ENCODE measurements around the gene KIFC3.

DNA sequence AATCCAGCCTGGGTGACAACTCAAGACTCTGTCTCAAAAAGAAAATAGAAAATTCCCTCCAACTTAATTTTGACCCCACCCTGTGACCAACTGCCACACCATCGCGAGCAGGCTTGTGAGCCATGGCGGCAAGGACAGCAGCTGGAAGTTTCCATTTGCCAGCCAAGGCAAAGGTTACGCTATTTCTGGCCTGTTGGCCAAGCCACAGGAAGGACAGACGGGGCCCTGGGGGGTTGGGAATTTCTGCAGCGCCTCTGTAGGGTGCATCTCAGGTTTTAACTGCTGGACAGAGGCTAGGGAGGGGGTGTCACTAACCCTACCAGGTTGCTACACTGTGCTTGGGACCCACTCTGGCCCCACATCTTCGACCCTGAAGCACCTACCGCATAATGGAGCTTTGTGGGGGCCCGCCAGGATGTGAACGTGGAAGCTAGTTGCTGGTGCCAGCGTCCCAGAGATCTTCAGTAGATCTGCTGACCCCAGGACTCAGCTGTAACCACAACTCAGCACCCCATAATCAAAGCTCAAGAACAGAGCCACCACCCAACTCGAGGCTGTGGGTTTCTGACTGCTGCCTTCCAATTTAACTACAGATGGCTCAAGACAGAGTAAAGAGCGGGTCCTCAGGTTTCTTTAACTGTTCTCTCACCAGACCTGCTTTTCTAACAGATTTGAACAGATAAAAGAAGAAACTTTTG, 10.9 kb downstream of the KIFC3 start:
- no peak for TF ChIP-seq CEBPB (IDR thresholded peaks at IDR 0.05; ENCODE audit: low read depth, low read length)
- TF ChIP-seq CTCF (IDR thresholded peaks at IDR 0.05; ENCODE audit: control extremely low read depth in 1 of 3, insufficient read depth in 1 of 3, low read depth in 1 of 3, low read length in 3 of 3): no peak
- no peak for TF ChIP-seq RAD21 (IDR thresholded peaks at IDR 0.05 in 1 of 2, conservative IDR thresholded peaks at IDR 0.05 in 1 of 2; ENCODE audit: low read depth in 2 of 2, low read length in 2 of 2)
- TF ChIP-seq E2F6 (IDR thresholded peaks at IDR 0.05): no peak
- TF ChIP-seq YY1 (IDR thresholded peaks at IDR 0.05; ENCODE audit: low read depth, low read length): no peak
- no peak for TF ChIP-seq EZH2 (IDR thresholded peaks at IDR 0.05; ENCODE audit: low read depth, low read length, severe bottlenecking)
- TF ChIP-seq EP300 (IDR thresholded peaks at IDR 0.05; ENCODE audit: borderline replicate concordance in 1 of 2, low read depth in 2 of 2, low read length in 2 of 2): no peak
- TF ChIP-seq POLR2A (IDR thresholded peaks at IDR 0.05; ENCODE audit: control extremely low read depth in 1 of 2, low read depth in 2 of 2, low read length in 2 of 2): no peak
- no peak for TF ChIP-seq CREB1 (IDR thresholded peaks at IDR 0.05)
- TF ChIP-seq SUZ12 (IDR thresholded peaks at IDR 0.05; ENCODE audit: low read length): no peak
- no peak for TF ChIP-seq SP2 (IDR thresholded peaks at IDR 0.05; ENCODE audit: low read length)
- no peak for TF ChIP-seq CHD2 (IDR thresholded peaks at IDR 0.05; ENCODE audit: low read length)
- TF ChIP-seq BACH1 (IDR thresholded peaks at IDR 0.05; ENCODE audit: low read length): no peak
